K562 (cell line): ENCODE results near the gene DAPK3. TPM values are rescaled to one million over a fixed set of nuclear protein-coding genes. Genes with fewer than 3 reads are reported as not detected.

Experiments
- AFF4 ChIP-seq: sonication (generic); formaldehyde crosslinking; IDR thresholded peaks from 2 replicates; pipeline ENCODE4 v1.8.0; 2023; ENCODE audit warnings: mild to moderate bottlenecking, missing genetic modification reagents
- ARID3A ChIP-seq: IDR thresholded peaks from 2 replicates; pipeline ENCODE4 v1.6.1; 2012; ENCODE audit warnings: low read depth, low read length, improper control_type of control experiment, borderline replicate concordance
- CBFA2T3 ChIP-seq: fragments of 450-650 bp; IDR thresholded peaks from 2 replicates; pipeline ENCODE4 v1.6.1; 2017
- EGR1 ChIP-seq: fragments of 450-650 bp; conservative IDR thresholded peaks from 2 replicates; pipeline ENCODE4 v1.6.1; 2017; ENCODE audit warnings: mild to moderate bottlenecking
- FIP1L1 ChIP-seq: fragments of 200-400 bp; formaldehyde crosslinking; IDR thresholded peaks from 2 replicates; pipeline ENCODE4 v1.6.1; 2018; ENCODE audit warnings: mild to moderate bottlenecking, low read depth, low read length; ENCODE audit not compliant: poor library complexity, severe bottlenecking
- NCOA6 ChIP-seq: fragments of 450-650 bp; IDR thresholded peaks from 2 replicates; pipeline ENCODE4 v1.6.1; 2017; ENCODE audit warnings: mild to moderate bottlenecking
- SIN3A ChIP-seq, 2 experiments: fragments of 150-350 bp in 1 of 2; IDR thresholded peaks; 2 replicates each; pipeline ENCODE4 v1.6.1; 2011 to 2016; ENCODE audit warnings: borderline replicate concordance in 2 of 2, low read depth in 2 of 2, low read length in 2 of 2, mild to moderate bottlenecking in 2 of 2, moderate library complexity in 2 of 2; ENCODE audit not compliant: control insufficient read depth in 1 of 2
- SMC3 ChIP-seq: conservative IDR thresholded peaks from 2 replicates; pipeline ENCODE4 v1.6.1; 2011; ENCODE audit warnings: low read depth, low read length, improper control_type of control experiment; ENCODE audit not compliant: insufficient read depth
- SREBF1 ChIP-seq: fragments of 150-350 bp; IDR thresholded peaks from 2 replicates; pipeline ENCODE4 v1.6.1; 2014; ENCODE audit warnings: antibody characterized with exemption, low read depth, low read length, borderline replicate concordance
- ZKSCAN1 ChIP-seq: fragments of 150-350 bp; IDR thresholded peaks from 2 replicates; pipeline ENCODE4 v1.6.1; 2016; ENCODE audit warnings: low read depth, low read length
- ZNF133 ChIP-seq: fragments of 250-450 bp; sonication (Bioruptor Pico); IDR thresholded peaks from 2 replicates; pipeline ENCODE4 v1.4.0; 2020; ENCODE audit warnings: mild to moderate bottlenecking
- ZNF584 ChIP-seq: fragments of 200-800 bp; sonication (Bioruptor generic); IDR thresholded peaks from 2 replicates; pipeline ENCODE4 v1.6.1; 2016; ENCODE audit warnings: low read depth, mild to moderate bottlenecking, missing genetic modification characterization, missing compliant biosample characterization
- ZNF696 ChIP-seq: fragments of 250-450 bp; sonication (Bioruptor Pico); conservative IDR thresholded peaks from 2 replicates; pipeline ENCODE4 v1.4.0; 2020; ENCODE audit warnings: mild to moderate bottlenecking, moderate library complexity
- polyA plus RNA-seq, 8 experiments: library from polyadenylated mRNA; depleted of rRNA in 4 of 8; stranded (reverse) in 5 of 8; unstranded in 3 of 8; fragments of >200 nt; fragmentation: Nextera tagmentation in 2 of 8; fragmentation: Illumina TruSeq in 1 of 8; extraction: Ambion mirVana in 2 of 8; extraction: Trizol in 1 of 8; gene quantifications; 2 replicates each; pipeline versions ENCODE4 v1.2.1 to v1.2.3, GENCODE V29; 2011 to 2014; ENCODE audit warnings: inconsistent platforms in 1 of 8, missing spikeins in 1 of 8
- total RNA-seq, 7 experiments: library from RNA; depleted of rRNA in 6 of 7; stranded (reverse); fragments of >200 nt in 6 of 7; fragmentation: Illumina TruSeq in 2 of 7; extraction: Trizol in 2 of 7; gene quantifications; 2 replicates each; pipeline versions ENCODE4 v1.2.1 to v1.2.3, GENCODE V29; 2011 to 2021; ENCODE audit warnings: low replicate concordance in 1 of 7
- TF ChIP-seq, protein P1 (sequence below): sonication (generic); formaldehyde crosslinking; IDR thresholded peaks from 2 replicates; pipeline ENCODE4 v1.8.0; 2022; ENCODE audit warnings: mild to moderate bottlenecking, missing genetic modification reagents
- TF ChIP-seq, protein P2 (sequence below): fragments of 250-450 bp; sonication (Bioruptor Pico); IDR thresholded peaks from 2 replicates; pipeline ENCODE4 v1.6.1; 2021; ENCODE audit warnings: mild to moderate bottlenecking
- TF ChIP-seq, protein P3 (sequence below): fragments of 450-650 bp; formaldehyde crosslinking; IDR thresholded peaks from 2 replicates; pipeline ENCODE4 v1.4.0; 2020; ENCODE audit warnings: mild to moderate bottlenecking, moderate library complexity
- TF ChIP-seq, protein P4 (sequence below): fragments of 250-450 bp; sonication (Bioruptor Pico); IDR thresholded peaks from 2 replicates; pipeline ENCODE4 v1.8.0; 2022; ENCODE audit warnings: inconsistent platforms, mild to moderate bottlenecking, moderate library complexity, borderline replicate concordance

Gene DAPK3
- total and polyA plus RNA-seq, 9 of the 15 experiments (the other 6 are each of a cell fraction or from before 2014, with no cell fraction given) = 0.14 to 63.4 (median 25.0) TPM

- TF ChIP-seq EGR1 (no peak; the same call in 1 of the 2 replicates), NCOA6 (no peak), SMC3 (no peak), FIP1L1 (peak; percentile 28), AFF4 (CRISPR knock-in tag) (no peak), CBFA2T3 (no peak), ZNF696 (CRISPR knock-in tag) (no peak), ZNF584 (CRISPR knock-in tag) (no peak), ARID3A (peak; percentile 73; the same call in 1 of the 2 replicates), ZKSCAN1 (no peak), ZNF133 (CRISPR knock-in tag) (no peak), SIN3A (IDR thresholded peaks at IDR 0.05; ENCODE audit: borderline replicate concordance in 2 of 2, control insufficient read depth in 1 of 2, low read depth in 2 of 2, low read length in 2 of 2) (peak in 1 of 2 experiments; percentile 35; a peak in 1 of 4 replicates), SREBF1 (no peak)
- TF ChIP-seq, protein P1, sequence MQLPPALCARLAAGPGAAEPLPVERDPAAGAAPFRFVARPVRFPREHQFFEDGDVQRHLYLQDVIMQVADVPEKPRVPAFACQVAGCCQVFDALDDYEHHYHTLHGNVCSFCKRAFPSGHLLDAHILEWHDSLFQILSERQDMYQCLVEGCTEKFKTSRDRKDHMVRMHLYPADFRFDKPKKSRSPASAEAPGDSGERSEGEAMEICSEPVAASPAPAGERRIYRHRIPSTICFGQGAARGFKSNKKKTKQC (CRISPR knock-in tag) = no peak; the same call in 1 of the 2 replicates
- TF ChIP-seq, protein P2, sequence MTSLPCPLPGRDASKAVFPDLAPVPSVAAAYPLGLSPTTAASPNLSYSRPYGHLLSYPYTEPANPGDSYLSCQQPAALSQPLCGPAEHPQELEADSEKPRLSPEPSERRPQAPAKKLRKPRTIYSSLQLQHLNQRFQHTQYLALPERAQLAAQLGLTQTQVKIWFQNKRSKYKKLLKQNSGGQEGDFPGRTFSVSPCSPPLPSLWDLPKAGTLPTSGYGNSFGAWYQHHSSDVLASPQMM (CRISPR knock-in tag) = no peak
- TF ChIP-seq, protein P3, sequence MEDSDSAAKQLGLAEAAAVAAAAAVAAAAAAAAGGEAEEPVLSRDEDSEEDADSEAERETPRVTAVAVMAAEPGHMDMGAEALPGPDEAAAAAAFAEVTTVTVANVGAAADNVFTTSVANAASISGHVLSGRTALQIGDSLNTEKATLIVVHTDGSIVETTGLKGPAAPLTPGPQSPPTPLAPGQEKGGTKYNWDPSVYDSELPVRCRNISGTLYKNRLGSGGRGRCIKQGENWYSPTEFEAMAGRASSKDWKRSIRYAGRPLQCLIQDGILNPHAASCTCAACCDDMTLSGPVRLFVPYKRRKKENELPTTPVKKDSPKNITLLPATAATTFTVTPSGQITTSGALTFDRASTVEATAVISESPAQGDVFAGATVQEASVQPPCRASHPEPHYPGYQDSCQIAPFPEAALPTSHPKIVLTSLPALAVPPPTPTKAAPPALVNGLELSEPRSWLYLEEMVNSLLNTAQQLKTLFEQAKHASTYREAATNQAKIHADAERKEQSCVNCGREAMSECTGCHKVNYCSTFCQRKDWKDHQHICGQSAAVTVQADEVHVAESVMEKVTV = no peak
- TF ChIP-seq, protein P4, sequence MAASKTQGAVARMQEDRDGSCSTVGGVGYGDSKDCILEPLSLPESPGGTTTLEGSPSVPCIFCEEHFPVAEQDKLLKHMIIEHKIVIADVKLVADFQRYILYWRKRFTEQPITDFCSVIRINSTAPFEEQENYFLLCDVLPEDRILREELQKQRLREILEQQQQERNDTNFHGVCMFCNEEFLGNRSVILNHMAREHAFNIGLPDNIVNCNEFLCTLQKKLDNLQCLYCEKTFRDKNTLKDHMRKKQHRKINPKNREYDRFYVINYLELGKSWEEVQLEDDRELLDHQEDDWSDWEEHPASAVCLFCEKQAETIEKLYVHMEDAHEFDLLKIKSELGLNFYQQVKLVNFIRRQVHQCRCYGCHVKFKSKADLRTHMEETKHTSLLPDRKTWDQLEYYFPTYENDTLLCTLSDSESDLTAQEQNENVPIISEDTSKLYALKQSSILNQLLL (CRISPR knock-in tag) = no peak
These were observed at the start of gene DAPK3 (continued) for GRCh38 chr19:3970808-3971598.
